IMR-90 (cell line): ENCODE data around the gene ELL2. TPM values are rescaled to one million over a fixed set of nuclear protein-coding genes. Genes with fewer than 3 reads are reported as not detected.

ENCODE experiments used
- ATAC-seq: fragments of 200-7000 bp; cut with Tn5 transposase; 2 replicates; pipeline ENCODE4 v1.9.1; 2020; ENCODE audit warnings: low read depth, mild to moderate bottlenecking, moderate library complexity
- BruUV-seq: library from RNA; stranded (reverse); fragments of 400-500 nt; replicated peaks from 2 replicates; lab custom pipeline; 2021; lab: Mats Ljungman, UMichigan
- CTCF ChIA-PET: fragments of 300-600 bp; formaldehyde crosslinking; extraction: SDS; loops from one replicate; lab custom pipeline; 2021; ENCODE audit warnings: antibody characterized with exemption; lab: Yijun Ruan, JAX
- POLR2A ChIA-PET: fragments of 300-600 bp; sonication (Branson Sonifier 250); formaldehyde crosslinking; loops from one replicate; lab custom pipeline; 2022; ENCODE audit warnings: antibody characterized with exemption; ENCODE audit not compliant: unreplicated experiment; lab: Charles Lee
- DNase-seq: peaks from one replicate; pipeline ENCODE4 v3.0.0; 2013
- H2AFZ ChIP-seq: replicated peaks from 2 replicates; pipeline ENCODE3; 2013; ENCODE audit warnings: low read length, mild to moderate bottlenecking; ENCODE audit not compliant: poor library complexity
- H2AK5ac ChIP-seq: 2 replicates; pipeline ENCODE4 v1.6.1; 2013; ENCODE audit warnings: low read depth, low read length, inconsistent platforms
- H2AK9ac ChIP-seq: replicated peaks from 2 replicates; pipeline ENCODE3; 2013; ENCODE audit warnings: mild to moderate bottlenecking, low read depth, low read length, moderate library complexity; ENCODE audit not compliant: poor library complexity
- H2BK120ac ChIP-seq: 2 replicates; pipeline ENCODE4 v1.6.1; 2013; ENCODE audit warnings: low read depth, low read length, inconsistent platforms
- H2BK15ac ChIP-seq: 3 replicates; pipeline ENCODE4 v1.6.1; 2013; ENCODE audit warnings: low read depth, low read length, inconsistent platforms
- H2BK20ac ChIP-seq: 2 replicates; pipeline ENCODE4 v1.6.1; 2013; ENCODE audit warnings: low read depth, mild to moderate bottlenecking, inconsistent platforms, low read length, moderate library complexity
- H2BK5ac ChIP-seq: 2 replicates; pipeline ENCODE4 v1.6.1; 2013; ENCODE audit warnings: mild to moderate bottlenecking, low read depth, low read length, inconsistent platforms; ENCODE audit not compliant: poor library complexity, severe bottlenecking
- H3K14ac ChIP-seq: replicated peaks from 2 replicates; pipeline ENCODE4 v1.6.1; 2013; ENCODE audit warnings: low read depth, low read length, inconsistent platforms
- H3K18ac ChIP-seq: 2 replicates; pipeline ENCODE4 v1.6.1; 2013; ENCODE audit warnings: low read depth, low read length, control low read depth
- H3K23ac ChIP-seq: 2 replicates; pipeline ENCODE4 v1.6.1; 2013; ENCODE audit warnings: low read depth, low read length, inconsistent platforms
- H3K27ac ChIP-seq: 2 replicates; pipeline ENCODE4 v1.5.1; 2013; ENCODE audit warnings: mild to moderate bottlenecking, control low read depth, low read length; ENCODE audit not compliant: insufficient read depth
- H3K27me3 ChIP-seq: 2 replicates; pipeline ENCODE4 v1.6.1; 2013; ENCODE audit warnings: low read length; ENCODE audit not compliant: control insufficient read depth, insufficient read depth
- H3K36me3 ChIP-seq: 2 replicates; pipeline ENCODE4 v1.6.1; 2013; ENCODE audit warnings: low read length, mixed read lengths; ENCODE audit not compliant: control insufficient read depth, insufficient read depth
- H3K4ac ChIP-seq: 2 replicates; pipeline ENCODE4 v1.6.1; 2013; ENCODE audit warnings: low read depth, low read length, inconsistent platforms
- H3K4me1 ChIP-seq: 2 replicates; pipeline ENCODE4 v1.6.1; 2013; ENCODE audit warnings: low read length, mixed read lengths; ENCODE audit not compliant: control insufficient read depth, insufficient read depth
- H3K4me2 ChIP-seq: 2 replicates; pipeline ENCODE4 v1.6.1; 2013; ENCODE audit warnings: low read depth, mild to moderate bottlenecking, control low read depth, low read length, moderate library complexity
- H3K4me3 ChIP-seq: 2 replicates; pipeline ENCODE4 v1.5.1; 2013; ENCODE audit warnings: low read depth, mild to moderate bottlenecking, control low read depth, low read length, moderate library complexity; ENCODE audit not compliant: insufficient read depth
- H3K56ac ChIP-seq: 2 replicates; pipeline ENCODE4 v1.6.1; 2013; ENCODE audit warnings: low read length, inconsistent platforms; ENCODE audit not compliant: insufficient read depth; ENCODE audit errors: extremely low read depth
- H3K79me1 ChIP-seq, 2 experiments: 2 replicates each; pipeline ENCODE4 v1.6.1; 2013; ENCODE audit warnings: low read length in 2 of 2, inconsistent platforms in 1 of 2, low read depth in 1 of 2
- H3K9ac ChIP-seq: 2 replicates; pipeline ENCODE4 v1.6.1; 2013; ENCODE audit warnings: low read depth, low read length, control low read depth
- H3K9me1 ChIP-seq: 2 replicates; pipeline ENCODE4 v1.6.1; 2013; ENCODE audit warnings: low read length, inconsistent platforms; ENCODE audit not compliant: insufficient read depth
- H3K9me3 ChIP-seq: 2 replicates; pipeline ENCODE4 v1.6.1; 2013; ENCODE audit warnings: low read length; ENCODE audit not compliant: control insufficient read depth, insufficient read depth
- H4K20me1 ChIP-seq: 2 replicates; pipeline ENCODE4 v1.6.1; 2013; ENCODE audit warnings: low read length, inconsistent platforms; ENCODE audit not compliant: insufficient read depth
- H4K5ac ChIP-seq: 2 replicates; pipeline ENCODE4 v1.6.1; 2013; ENCODE audit warnings: mild to moderate bottlenecking, low read depth, low read length, control low read depth
- H4K8ac ChIP-seq, 2 experiments: 2 replicates each; pipeline ENCODE4 v1.6.1; 2013; ENCODE audit warnings: low read depth in 2 of 2, low read length in 2 of 2, control low read depth in 1 of 2, inconsistent platforms in 1 of 2
- H4K91ac ChIP-seq: 2 replicates; pipeline ENCODE4 v1.6.1; 2013; ENCODE audit warnings: low read depth, low read length, inconsistent platforms; ENCODE audit not compliant: insufficient read depth
- CEBPB ChIP-seq: IDR thresholded peaks from 2 replicates; pipeline ENCODE4 v1.6.1; 2012; ENCODE audit warnings: low read depth, low read length, improper control_type of control experiment
- CHD1 ChIP-seq: IDR thresholded peaks from 2 replicates; pipeline ENCODE4 v1.6.1; 2012; ENCODE audit warnings: low read depth, low read length, improper control_type of control experiment
- FOS ChIP-seq: fragments of 150-350 bp; IDR thresholded peaks from 2 replicates; pipeline ENCODE4 v1.6.1; 2016; ENCODE audit warnings: low read depth, low read length
- MAFK ChIP-seq: IDR thresholded peaks from 2 replicates; pipeline ENCODE4 v1.6.1; 2012; ENCODE audit warnings: low read depth, low read length, improper control_type of control experiment
- MXI1 ChIP-seq: IDR thresholded peaks from 2 replicates; pipeline ENCODE4 v1.6.1; 2012; ENCODE audit warnings: low read depth, mild to moderate bottlenecking, low read length, moderate library complexity, borderline replicate concordance
- NFE2L2 ChIP-seq: fragments of 150-350 bp; IDR thresholded peaks from 2 replicates; pipeline ENCODE4 v1.6.1; 2016; ENCODE audit warnings: low read depth, mild to moderate bottlenecking, low read length
- RFX5 ChIP-seq: IDR thresholded peaks from 2 replicates; pipeline ENCODE4 v1.8.0; 2012; ENCODE audit warnings: low read depth, mild to moderate bottlenecking, low read length, moderate library complexity
- SMC3 ChIP-seq: fragments of 150-350 bp; IDR thresholded peaks from 2 replicates; pipeline ENCODE4 v1.6.1; 2016; ENCODE audit warnings: low read depth, mild to moderate bottlenecking, antibody characterized with exemption, low read length, moderate library complexity
- WGBS, 2 experiments: methylation state at CpG; one replicate each; pipeline versions ENCODE4 v1.1.5 to v1.1.7; 2013; ENCODE audit warnings: missing lambda C conversion rate in 2 of 2; ENCODE audit not compliant: insufficient read length in 1 of 2; ENCODE audit errors: extremely low coverage in 2 of 2; 5-methylcytosine and 5-hydroxymethylcytosine counted together
- dilution Hi-C: fragments of 300-500 bp; cut with HindIII; formaldehyde crosslinking; loops from one replicate; pipeline ENCODE4 v1.14.3; 2018; ENCODE audit warnings: low sequenced_read_pairs; ENCODE audit not compliant: unreplicated experiment
- in situ Hi-C: fragments of 300-500 bp; cut with MboI; formaldehyde crosslinking; loops from 3 replicates; pipeline ENCODE4 v1.14.3; 2019; ENCODE audit warnings: low sequenced_read_pairs, inconsistent platforms, mixed read lengths
- intact Hi-C: fragments of 100-400 bp; cut with micrococcal nuclease; formaldehyde crosslinking; loops from 2 replicates; pipeline ENCODE4 v1.10.0; 2022
- polyA plus RNA-seq, 3 experiments: library from polyadenylated mRNA; depleted of rRNA; stranded (reverse); fragments of >200 nt; gene quantifications; 2 replicates each; pipeline ENCODE4 v1.2.3, GENCODE V29; 2012; ENCODE audit warnings: low replicate concordance in 1 of 3
- total RNA-seq: library from RNA; depleted of rRNA; stranded (reverse); fragments of >200 nt; gene quantifications from 2 replicates; pipeline ENCODE4 v1.2.3, GENCODE V29; 2012

Gene ELL2
- total and polyA plus RNA-seq, 2 of the 4 experiments (the other 2 are of a cell fraction) = 61.4 to 92.5 TPM

- Histone ChIP-seq H3K9ac (no peak overlapping the region), H2AFZ (no peak overlapping the region), H3K27ac (no peak overlapping the region), H3K14ac (no peak overlapping the region), H3K56ac (no peak overlapping the region), H3K9me1 (peaks cover 31% of the 10 kb centered on the region), H4K5ac (no peak overlapping the region; the same call in 1 of the 2 replicates), H3K79me1 (peaks cover 27 to 80% of the 10 kb centered on the region in 2 experiments), H3K4me2 (no peak overlapping the region; the same call in 1 of the 2 replicates), H3K9me3 (no peaks in the 10 kb centered on the region), H2AK9ac (no peak overlapping the region), H3K18ac (no peak overlapping the region), H2BK15ac (no peak overlapping the region), H4K20me1 (peaks cover 85% of the 10 kb centered on the region), H3K4ac (no peak overlapping the region), H2BK120ac (no peak overlapping the region), H3K4me1 (peaks cover 29% of the 10 kb centered on the region), H2BK20ac (no peak overlapping the region), H4K8ac (no peak overlapping the region; a peak in 1 of 4 replicates), H3K36me3 (peaks cover 64% of the 10 kb centered on the region), H3K27me3 (no peaks in the 10 kb centered on the region), H4K91ac (no peak overlapping the region), H3K23ac (peak overlapping the region; percentile 31; the same call in 1 of the 2 replicates), H3K4me3 (no peak overlapping the region), H2BK5ac (peak overlapping the region; percentile 8), H2AK5ac (no peak overlapping the region)
- no peak for TF ChIP-seq RFX5
- no peak for TF ChIP-seq SMC3
- no peak for TF ChIP-seq CHD1
- no peak for TF ChIP-seq CEBPB
- TF ChIP-seq FOS = no peak
- TF ChIP-seq MAFK = no peak
- TF ChIP-seq MXI1 = no peak
- TF ChIP-seq NFE2L2 = no peak
- dilution Hi-C loops = no loop called here
- WGBS, 2 experiments = no CpG with 5 or more reads among the region's 2 CpGs
- intact Hi-C loops = no loop called here
- in situ Hi-C loops = no loop called here
- ChIA-PET CTCF (interaction anchor here (0.5 kb wide), 1 partner anchor 8 kb away, joined by 3 read pairs; no protein-coding TSS in a partner anchor), POLR2A (no interaction called here)
- no peak for ATAC-seq
- no peak for DNase-seq
- BruUV-seq = no TSS peak
Observed at GRCh38 chr5:95912029-95912428, 49.6 kb downstream of the ELL2 start.
